GM19452 (cell line): ENCODE results near the gene ECHS1.
A peak's percentile ranks its signal among the peaks of the same experiment; 100 is the strongest.

Experiments used
- ATAC-seq: cut with Tn5 transposase; IDR thresholded peaks from one replicate; pipeline ENCODE4 v1.9.1; 2021; ENCODE audit not compliant: unreplicated experiment

Gene ECHS1

DNA sequence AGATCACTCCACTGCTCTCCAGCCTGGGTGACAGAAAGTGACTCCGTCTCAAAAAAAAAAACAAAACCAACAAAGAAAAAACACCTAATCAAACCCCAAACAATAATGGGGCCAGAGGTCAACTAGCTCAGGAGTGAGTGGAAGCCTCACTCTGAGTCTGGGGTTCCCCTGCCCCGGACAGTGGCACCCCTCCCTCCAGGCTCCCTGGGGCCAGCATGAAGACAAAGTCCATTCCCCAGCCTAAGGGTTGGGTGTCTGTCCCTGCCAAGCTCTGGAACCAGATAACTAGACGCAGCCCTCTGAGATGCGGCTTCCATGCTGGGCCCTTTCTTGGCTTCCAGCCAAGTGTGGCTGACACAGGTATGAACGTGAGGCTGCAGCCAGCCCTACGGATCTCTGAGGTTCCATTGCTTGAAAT lies 13.6 kb downstream of the ECHS1 start:
- no peak for ATAC-seq

DNA sequence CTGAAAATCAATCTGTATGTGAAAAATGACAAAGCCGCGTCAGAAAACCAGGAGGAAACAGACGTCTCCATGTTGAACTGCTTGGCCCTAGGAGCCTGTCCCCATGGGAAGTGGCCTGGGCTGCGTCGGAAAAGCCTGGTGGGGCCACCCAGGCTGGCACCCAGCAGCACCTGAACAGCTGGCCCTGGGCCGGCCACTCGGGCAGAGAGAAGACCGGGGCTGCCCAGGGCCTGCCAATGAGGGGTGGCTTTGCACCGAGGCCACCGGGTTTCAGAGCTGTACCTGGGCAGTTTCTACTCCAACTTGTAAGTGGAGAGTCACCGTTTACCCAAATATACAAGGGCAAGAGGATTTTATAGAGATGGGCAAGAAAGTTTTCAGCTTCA lies 14.2 kb downstream of the ECHS1 start:
- no peak for ATAC-seq

DNA sequence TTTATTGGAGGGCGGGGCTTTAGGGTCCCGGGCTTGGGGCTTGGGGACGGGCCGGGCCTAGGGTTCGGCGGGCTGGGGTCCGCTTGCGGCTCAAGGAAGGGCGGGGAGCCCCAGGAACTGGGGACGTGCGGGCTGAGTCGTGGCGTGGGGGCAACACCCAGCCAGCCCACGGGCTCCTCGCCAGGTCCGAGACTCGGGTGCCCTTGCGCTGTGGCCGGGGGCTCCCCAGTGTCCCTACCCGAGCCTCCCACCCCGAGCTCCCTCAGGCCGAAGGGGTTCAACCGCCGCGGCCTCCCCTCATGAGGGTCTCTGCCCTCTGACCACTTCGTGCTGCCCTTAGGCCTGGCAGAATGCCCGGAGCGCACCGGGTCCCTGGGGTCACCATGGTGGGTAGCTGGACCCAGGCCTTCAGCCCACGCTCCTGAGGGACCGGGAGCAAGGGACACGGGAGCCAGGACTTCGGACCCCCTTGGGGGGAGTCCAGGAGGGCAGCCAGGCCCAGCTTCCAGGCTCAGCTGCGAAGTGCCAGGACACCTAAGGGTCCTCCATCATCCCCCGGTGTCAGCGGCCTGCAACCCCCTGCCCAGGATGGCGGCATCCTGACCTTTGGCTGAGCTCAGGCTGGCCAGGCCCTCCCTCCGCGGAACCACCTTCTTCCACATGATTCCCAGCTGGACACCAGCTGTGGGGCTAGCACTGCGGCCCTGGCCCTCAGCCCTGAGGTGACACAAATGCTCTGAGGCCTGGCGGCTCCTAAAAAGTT lies 14.8 kb downstream of the ECHS1 start:
- ATAC-seq = no peak

DNA sequence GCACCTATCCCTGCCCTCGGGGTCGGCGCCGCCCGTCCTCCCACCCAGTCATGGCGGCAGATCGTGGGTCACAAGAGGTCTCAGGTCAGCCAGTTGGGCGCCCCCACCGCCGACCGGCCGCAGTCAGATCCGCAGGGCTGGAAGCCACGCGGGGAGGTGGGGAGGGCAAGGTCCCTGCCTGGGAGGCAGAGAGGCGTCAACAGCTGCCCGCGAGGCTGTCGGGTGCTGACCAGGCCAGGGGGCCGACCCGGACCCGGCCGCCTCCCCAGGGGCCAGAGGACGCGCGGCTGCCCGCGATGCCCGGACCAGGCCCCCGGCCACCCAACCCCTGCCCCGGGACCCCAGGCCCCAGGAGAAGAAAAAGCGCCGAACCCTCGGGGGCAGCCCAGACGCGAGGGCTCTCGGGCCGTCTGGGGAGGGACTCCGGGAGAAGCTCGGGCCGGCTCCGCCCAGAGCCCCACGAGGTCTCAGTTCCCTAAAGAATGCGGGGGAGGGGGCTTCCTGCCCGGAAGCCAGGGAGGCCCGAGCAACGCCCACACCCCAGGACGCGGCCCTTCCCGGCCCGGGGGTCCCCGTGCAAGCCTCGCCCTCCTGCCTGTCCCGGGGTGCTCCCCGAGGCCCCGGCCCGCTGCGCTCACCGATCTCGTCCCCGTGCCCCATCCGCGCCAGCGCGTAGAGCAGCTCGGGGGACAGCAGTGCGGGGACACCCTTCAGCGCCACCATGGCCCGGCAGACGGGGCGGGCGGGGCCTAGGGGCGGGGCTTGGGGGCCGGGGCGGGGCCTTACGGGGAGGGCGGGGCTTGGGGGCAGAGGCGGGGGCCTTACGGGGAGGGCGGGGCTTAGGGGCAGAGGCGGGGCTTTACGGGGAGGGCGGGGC lies 15.6 kb downstream of the ECHS1 start, which contains the start of gene FUOM:
FUOM (minus strand) TSS at position 735 of the 877 bp plus-strand sequence; CDS start at position 723, 12 bp downstream.
- ATAC-seq = peak; percentile 66

DNA sequence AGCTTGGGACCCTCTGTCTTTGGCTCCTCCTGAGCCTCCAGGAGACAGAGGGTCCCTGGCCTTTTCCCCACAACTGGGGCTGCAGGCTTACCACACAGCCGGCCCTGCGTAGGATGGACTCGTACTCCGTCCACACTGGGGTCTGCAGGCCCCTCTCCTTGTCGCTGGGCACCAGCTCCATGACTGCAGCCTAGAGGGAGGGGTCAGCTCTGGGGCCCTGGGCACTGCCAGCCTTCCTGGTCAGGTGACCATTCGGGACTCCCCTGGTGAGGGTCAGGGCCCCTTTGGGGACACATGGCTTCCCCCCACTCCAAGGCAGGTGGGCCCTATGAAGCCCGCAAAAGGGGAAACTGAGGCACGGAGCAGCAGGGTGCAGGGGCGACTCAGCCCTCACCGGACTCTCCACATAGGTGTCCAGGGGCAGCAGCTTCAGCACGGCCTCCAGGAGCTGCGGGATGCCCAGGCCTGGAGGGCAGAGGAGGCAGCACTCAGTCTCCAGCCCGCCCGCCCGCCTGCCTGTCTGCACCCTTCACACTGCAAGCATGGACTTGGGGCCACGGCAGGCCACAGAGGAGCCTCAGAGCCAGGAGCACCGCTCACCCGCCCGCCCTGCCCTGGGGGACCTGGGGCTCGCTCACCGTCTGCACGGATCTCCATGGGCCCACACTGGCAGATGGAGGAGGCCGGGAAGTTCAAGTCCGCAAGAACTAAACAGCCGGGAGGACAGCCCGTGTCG lies 16.4 kb downstream of the ECHS1 start:
- ATAC-seq = no peak

DNA sequence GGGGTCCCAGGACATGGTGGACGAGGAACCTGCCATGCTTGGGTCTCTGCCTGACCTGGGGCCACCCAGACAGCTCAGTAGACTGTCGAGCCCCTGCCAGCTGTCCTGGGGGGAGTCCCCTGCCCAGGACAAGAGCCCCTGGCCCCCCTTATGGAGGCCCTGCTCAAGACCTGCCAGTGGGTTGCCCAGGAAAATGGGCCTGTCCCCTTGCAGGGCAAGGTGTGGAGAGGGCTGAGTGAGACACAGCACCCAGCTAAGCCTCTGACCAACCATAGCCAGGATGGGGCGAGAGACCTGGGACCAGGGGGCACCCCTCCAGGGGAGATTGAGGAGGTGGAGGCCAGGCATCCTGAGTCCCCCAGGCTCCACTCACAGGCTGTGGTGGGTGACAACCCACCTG lies 17.2 kb downstream of the ECHS1 start:
- no peak for ATAC-seq

DNA sequence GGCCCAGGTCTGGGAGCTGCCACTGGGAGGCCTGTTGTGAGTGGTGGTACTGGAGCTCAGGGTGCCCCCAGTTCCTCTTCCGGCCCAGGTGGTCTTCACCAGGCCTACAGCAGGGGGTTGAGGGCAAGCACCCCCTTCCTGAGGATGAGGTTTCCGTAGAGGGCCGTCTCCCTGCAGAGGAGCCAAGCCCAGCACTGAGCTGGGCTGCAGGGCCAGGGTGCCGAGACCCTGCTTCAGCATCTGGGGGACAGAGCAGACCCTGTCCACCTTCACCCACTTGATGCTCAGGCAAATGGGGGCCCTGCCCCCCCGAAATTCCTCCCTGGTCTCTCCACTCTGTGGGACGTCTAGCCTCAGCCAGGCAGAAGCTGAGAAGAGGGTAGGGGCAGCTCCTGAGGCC lies 17.9 kb downstream of the ECHS1 start:
- no peak for ATAC-seq

DNA sequence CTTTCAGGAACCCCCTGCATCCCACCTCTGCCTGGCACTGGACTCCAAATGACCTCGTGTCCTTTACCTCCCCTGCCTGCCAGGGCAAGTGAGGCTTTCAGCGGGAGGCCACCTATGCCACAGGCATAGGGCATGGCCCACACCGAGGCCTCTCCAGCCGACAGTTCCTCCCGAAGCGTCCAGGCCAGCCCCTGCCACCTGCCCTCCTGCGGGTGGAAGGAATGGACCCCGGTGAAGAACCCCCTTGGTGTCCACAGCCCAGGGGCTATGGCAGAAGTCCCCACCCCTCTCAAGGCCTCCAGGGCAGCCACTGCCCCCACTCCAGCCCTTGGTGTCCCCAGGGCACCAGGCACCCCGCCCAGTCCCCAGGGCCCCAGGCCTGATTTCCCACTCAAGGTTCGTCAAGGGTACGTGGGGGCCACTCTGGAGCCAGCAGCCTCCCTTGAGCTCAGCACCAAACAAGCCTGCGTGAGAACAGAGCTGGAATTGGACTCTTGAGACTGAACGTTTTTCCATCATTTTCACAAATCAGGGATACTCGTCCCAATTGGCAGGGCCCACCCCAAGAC lies 18.4 kb downstream of the ECHS1 start:
- no peak for ATAC-seq

DNA sequence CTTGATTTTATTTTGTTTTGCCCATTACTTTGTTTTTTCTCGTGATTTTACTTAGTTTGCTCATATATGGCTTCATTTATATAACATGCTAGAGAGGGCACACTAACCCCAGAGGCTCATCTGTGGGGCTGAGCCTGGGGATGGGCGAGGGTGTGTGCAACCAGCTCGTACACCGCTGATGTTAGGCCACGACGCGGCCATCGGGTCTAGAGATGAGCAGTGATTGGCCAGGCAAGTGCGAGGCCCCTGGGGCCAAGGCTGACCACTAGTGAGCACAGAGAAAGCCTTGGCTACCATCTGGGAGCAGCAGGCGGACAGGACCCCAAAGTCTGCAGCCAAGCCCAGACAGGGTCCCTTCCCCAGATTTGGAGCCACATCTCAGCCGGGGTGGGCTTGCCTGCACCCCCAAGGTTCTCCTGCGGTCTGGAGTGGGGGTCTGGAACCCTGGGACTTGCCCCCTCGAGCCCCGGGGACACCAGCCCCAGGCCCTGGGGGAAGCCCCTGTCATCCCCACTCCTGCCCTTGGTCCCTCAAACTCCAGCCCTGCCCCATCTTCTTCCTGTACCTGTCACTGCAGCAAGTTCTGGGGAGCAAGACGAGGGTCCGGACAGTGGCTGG lies 19.1 kb downstream of the ECHS1 start:
- ATAC-seq = no peak

DNA sequence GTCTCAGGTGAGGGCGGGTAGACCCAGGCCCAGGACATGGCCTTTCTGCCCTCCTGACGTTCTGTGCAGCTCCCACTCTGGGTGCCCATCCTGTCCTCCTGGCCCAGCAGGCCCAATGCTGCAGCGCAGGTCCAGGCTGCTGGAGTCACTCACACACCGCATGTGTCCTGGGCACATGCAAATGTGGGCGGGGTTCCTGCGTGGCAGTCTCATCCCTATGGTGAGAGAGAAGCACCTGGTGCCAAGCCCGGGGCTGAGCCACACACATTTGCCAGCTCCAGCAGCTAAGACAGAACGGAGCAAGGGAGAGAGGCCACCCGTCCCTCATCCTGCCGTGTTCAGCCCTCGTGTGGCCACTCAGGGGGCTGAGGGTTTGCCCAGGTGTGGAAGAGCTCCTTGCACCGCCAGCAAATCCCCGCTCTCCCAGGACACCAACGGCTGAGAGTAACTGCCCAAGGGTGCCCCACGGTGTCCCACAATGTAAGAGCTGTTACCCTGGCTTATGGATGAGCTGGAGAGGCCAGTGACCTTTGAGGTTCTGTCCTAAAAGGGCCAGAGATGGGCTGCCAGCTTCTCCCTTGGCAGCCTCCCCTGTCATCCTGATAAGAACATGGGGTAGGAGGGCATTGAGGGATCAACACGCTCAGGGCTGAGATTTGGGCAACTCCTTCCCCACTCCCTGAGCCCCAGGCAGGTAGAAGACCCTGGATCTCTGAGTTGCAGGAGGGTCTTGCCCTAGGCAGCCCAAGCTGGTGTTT lies 19.8 kb downstream of the ECHS1 start:
- ATAC-seq = no peak

DNA sequence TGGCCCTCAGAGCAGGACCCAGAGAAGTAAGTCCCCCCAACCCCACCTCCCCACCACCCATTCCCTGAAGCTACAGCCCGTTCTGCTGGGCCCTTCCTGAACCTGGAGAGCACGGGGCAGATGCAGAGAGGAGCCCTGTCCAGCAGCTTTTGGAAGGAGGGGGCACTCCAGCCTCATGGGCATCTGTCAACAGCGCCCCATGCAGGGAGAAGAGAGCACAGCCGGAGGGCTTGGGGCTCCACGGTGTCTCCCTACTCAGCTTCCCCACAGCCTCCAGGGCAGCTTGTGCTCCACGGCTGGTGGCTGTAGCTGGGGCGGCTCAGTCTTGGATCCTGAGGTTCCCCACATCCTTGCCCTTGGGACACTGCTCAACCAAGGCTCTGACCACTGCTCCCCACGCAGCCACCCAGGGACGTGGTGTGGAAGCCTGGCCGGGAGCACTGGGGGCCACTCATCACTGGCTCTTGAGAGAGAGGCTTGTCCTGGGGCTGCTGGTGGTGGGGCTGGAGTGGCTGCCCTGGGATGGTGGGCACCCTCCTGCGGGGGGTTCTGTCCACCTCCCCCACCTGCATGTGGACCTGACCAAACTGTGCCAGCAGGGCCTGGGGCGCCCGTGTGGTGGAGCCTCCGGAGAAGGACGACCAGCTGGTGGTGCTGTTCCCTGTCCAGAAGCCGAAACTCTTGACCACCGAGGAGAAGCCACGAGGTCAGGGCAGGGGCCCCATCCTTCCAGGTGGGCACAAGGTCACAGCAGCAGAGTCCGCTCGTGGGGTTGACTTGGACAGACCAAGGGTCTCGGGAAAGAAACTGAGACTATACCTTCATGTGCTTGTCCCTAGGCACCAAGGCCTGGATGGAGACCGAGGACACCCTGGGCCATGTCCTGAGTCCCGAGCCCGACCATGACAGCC lies 21.5 kb downstream of the ECHS1 start:
- ATAC-seq = no peak

DNA sequence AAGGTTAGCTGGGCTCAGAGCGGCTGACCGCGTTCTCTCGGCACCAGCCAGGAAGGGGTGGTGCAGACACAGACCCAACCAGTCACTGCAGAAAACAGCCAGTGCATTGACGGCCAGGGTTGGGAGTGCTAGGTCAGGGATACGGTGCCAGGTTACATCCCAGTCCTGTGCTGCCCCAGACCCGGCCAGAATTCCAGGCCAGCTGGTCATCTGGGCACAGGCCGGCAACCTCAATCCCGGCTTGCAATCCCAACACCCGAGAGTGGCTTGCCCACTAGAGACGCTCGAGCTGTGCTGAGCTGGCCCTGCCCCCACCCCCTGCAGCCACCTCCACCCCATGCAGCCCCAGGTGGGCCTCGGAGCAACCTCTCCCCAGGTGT lies 22.2 kb downstream of the ECHS1 start:
- ATAC-seq = no peak

DNA sequence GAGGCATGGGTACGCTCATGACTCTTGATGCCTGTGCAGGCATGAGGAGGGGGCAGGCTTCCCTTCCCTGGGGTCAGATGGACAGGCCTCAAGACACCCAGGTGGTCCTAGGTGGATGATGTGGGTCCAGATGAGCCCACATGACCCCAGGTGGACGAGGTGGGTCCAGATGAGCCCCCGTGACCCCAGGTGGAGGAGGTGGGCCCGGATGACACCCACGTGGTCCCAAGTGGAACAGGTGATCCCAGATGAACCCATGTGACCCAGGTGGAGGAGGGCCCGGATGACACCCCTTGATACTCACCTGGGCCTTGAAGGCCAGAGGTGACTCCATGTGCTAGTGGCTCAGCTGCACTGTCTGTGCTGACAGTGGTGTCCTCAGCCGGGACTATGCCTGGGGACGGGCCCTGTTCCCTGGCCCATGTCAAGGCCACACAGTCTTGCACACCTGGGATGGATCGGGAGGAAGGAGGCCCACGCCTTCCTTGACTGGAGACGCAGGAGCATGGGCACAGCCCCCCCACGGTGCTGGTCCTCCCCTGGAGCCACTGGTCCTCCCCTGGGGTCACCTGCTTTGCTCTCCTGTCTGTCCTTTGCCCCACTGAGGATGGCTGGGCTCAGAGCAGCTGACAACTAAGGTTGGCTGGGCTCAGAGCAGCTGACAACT lies 22.7 kb downstream of the ECHS1 start:
- ATAC-seq = no peak

DNA sequence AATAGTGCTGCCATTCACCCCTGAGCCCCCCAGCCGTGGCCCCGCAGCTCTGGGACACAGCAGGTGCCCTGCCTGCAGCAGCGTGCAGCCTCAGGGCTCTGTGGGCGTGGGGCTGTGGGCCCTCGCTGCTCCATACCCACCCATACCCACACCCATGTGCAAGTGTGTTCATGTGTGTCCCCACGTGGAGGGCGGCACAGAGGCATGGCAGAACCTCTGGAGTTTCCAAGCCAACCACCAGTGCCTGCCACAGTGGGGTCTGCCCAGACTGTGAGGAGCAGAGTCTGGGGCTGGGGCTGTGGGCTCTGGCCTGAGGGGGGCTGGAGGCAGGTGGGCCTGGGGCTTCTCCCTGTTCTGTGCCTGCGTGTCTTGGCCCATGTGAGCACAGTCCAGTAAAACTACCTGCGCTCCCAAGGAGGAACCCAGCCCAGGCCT lies 23.6 kb downstream of the ECHS1 start:
- no peak for ATAC-seq

DNA sequence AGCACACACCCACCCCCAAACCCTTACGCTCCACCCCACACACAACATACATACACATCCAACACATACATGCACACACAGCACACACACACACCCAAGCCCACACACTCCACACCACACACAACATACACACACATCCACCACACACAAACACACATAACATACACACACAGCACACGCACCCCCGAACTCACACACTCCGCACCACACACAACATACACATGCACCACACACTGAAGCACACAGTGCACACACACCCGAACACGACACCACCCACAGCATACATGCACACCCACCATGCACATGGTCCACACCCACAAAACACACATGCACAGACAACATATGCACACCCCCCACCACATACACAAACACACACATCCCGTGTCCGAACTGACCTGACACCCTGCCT lies 24.0 kb downstream of the ECHS1 start:
- ATAC-seq = no peak

DNA sequence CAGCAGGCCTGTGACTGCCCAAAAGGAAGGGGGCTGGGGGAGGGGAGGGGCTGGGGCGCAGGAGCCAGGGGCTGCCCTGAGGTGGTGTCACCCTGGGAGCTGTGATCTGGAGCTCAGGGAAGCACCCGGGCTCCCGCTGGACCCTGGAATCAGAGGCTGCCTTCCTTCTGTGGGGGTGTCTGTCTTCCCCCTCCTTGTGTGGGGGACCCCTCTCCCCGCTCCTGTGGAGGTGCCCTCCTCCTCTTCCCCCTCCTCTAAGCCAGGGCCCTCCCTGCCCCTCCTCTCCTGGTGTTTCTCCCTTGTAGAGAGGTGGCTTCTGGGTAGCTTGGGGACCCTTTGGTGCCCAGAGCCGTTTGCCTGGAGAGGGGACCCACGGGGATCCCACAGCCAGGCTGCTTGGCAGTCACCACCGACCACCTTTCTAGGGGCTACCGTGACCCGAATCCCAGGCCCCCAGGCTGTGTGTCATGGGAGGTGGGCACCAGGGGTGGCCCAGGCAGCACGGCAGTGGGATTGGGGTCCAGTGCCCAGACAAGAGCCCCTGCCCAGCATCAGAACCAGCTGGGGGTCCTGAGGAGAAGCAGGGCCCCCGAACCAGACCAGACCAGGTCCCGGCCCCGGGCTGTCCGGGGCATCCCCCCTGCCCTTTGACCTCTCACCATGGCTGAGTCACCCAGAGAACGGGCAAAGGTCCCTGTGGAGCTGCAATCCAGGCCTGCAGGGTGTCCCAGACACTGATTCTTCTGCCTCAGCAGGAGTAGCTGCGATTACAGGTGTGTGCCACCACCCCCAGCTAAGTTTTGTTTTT lies 25.2 kb downstream of the ECHS1 start:
- ATAC-seq = no peak

DNA sequence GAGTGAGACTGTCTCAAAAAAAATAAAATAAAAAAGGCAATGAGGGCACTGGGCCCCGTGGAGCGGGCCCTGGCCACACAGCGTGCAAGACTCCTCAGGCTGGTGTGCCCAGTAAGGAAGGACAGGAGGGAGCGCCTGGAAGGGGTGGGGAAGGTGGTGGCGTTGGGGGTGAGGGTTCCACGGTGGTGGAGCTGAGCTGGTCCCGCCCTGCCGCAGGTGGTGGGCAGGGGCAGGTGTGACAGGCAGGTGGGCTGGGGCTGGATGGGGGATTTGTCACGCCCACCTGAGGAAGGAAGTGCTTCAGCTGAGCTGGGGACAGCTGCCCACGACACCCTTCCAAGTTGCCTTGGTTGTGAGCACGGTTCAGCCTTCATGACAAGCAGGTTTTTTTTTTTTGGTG lies 26.7 kb downstream of the ECHS1 start:
- ATAC-seq = no peak

DNA sequence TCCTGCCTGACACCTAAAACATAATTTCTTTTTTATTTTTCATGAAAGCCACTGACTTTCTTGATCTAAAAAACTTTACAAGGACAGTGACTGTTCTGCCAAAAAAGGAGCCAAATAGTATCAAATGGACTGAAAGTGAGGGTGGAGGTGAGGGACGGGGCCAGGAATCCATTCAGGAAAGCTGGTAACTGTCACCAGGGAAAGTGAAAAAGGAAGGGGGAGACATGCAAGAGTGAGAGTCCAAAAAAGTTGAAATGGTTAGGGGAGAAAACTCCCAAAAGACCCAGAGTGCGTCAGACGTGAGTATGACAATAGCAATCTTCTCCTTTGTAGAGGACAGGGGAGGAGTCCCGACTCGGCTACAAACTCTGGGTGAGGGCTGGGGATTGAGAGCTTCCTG lies 28.9 kb downstream of the ECHS1 start:
- no peak for ATAC-seq
